Activated T-cell treated with anti-CD3 and anti-CD28 coated beads, Interleukin-2, amount 50 U/mL, for 4 hours (primary cell): ENCODE measurements around the gene SENP3. TPM values are rescaled to one million over a fixed set of nuclear protein-coding genes. Genes with fewer than 3 reads are reported as not detected.

Experiments used
- ATAC-seq, 2 donors: fragments of 200-7000 bp; cut with Tn5 transposase; one replicate each; pipeline ENCODE4 v1.10.0; 2021
- DNase-seq: peaks from one replicate; pipeline ENCODE4 v3.0.0-alpha.2; 2020
- H3K27me3 Mint-ChIP-seq: one replicate; pipeline ENCODE4 v1.8.0; 2021; ENCODE audit warnings: low read depth, mixed read lengths
- H3K36me3 Mint-ChIP-seq: one replicate; pipeline ENCODE4 v1.8.0; 2022; ENCODE audit warnings: mixed read lengths; ENCODE audit not compliant: insufficient read depth
- H3K4me1 Mint-ChIP-seq: one replicate; pipeline ENCODE4 v1.8.0; 2021; ENCODE audit warnings: low read depth, mixed read lengths
- H3K4me3 Mint-ChIP-seq: one replicate; pipeline ENCODE4 v1.8.0; 2021; ENCODE audit warnings: mild to moderate bottlenecking, moderate library complexity, mixed read lengths
- H3K9me3 Mint-ChIP-seq: one replicate; pipeline ENCODE4 v1.8.0; 2021; ENCODE audit warnings: mixed read lengths
- total RNA-seq, 3 donors: library from RNA; stranded (reverse); gene quantifications; one replicate each; pipeline ENCODE4 v1.2.1, GENCODE V29; 2021

Gene SENP3
- total RNA-seq, 3 donors from 2014 or later: 138 to 153 (median 146) TPM

DNA sequence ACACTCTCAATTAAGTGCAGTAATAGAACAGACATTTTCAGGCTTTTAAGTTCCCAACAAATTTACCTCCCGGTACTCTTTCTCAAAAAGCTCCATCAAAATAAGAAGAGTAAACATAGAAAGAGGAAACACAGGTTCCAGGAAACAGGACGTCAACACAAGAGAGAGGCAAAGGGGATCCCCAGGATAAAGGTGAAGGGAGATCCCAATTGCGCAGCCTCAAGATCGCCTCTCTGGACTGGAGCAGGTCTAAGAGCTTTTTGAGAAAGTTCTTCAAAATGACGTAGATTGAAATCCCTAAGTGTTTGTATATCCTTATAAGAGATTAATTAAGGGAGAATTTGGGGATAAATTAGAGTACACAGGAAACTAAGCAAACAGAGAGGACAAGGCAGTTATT is 56.9 kb downstream of the SENP3 start:
- Mint-ChIP-seq H3K27me3 (no peaks in the 10 kb centered on the region), H3K4me1 (peaks cover 4% of the 10 kb centered on the region), H3K4me3 (no peak overlapping the region), H3K36me3 (no peaks in the 10 kb centered on the region), H3K9me3 (no peaks in the 10 kb centered on the region)
- no peak for DNase-seq
- ATAC-seq: no peak

DNA sequence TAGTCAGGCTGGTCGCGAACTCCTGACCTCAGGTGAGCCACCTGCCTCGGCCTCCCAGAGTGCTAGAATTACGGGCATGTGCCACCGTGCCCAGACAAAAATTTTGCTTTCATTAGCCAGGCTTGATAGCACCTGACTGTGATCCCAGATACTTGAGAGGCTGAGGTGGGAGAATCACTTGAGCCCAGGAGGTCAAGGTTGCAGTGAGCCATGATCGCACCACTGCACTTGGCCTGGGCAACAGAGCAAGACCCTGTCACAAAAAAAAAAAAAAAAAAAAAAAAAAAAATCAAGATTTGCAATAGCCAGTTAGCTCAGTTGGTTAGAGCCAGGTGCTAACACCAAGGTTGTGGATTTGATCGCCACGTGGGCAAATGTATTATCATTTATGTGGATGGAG is 59.1 kb downstream of the SENP3 start:
- no peak for DNase-seq
- ATAC-seq: no peak
- Mint-ChIP-seq H3K4me1 (no peaks in the 10 kb centered on the region), H3K27me3 (no peaks in the 10 kb centered on the region), H3K4me3 (no peak overlapping the region), H3K36me3 (no peaks in the 10 kb centered on the region), H3K9me3 (no peaks in the 10 kb centered on the region)

Other genes with a start within 250 kb of the SENP3 start
- 10 to 100 TPM; 80.6 to 92.8 (median 87.1) TPM for gene GPS2, start 246.6 kb upstream of the SENP3 start, total RNA-seq
- 10 to 100 TPM; 73.1 to 88.0 (median 82.4) TPM for gene NEURL4, start 232.6 kb upstream of the SENP3 start, total RNA-seq
- gene ACAP1, start 225.4 kb upstream of the SENP3 start, total RNA-seq: 100 to 1,000 TPM; 119 to 126 (median 123) TPM
- gene KCTD11, start 209.8 kb upstream of the SENP3 start, total RNA-seq: 1 to 10 TPM; 1.6 to 2.3 (median 1.6) TPM
- gene TMEM95, start 206.8 kb upstream of the SENP3 start, total RNA-seq: not detected
- 1 to 10 TPM; 5.6 to 7.4 (median 6.0) TPM for gene TNK1, start 180.8 kb upstream of the SENP3 start, total RNA-seq
- 10 to 100 TPM; 67.7 to 69.1 (median 68.9) TPM for gene PLSCR3, start 167.4 kb upstream of the SENP3 start, total RNA-seq
- gene TMEM256, start 157.8 kb upstream of the SENP3 start, total RNA-seq: 10 to 100 TPM; 29.9 to 33.4 (median 32.0) TPM
- gene NLGN2, start 154.1 kb upstream of the SENP3 start, total RNA-seq: 1 to 10 TPM; 4.9 to 6.4 (median 5.9) TPM
- not detected for gene SPEM1, start 141.6 kb upstream of the SENP3 start, total RNA-seq
- gene SPEM2, start 136.3 kb upstream of the SENP3 start, total RNA-seq: not detected
- gene SPEM3, start 133.1 kb upstream of the SENP3 start, total RNA-seq: not detected
- 10 to 100 TPM; 11.8 to 13.9 (median 12.0) TPM for gene TMEM102, start 126.5 kb upstream of the SENP3 start, total RNA-seq
- gene FGF11, start 122.4 kb upstream of the SENP3 start, total RNA-seq: under 1 TPM; 0.19 to 0.32 (median 0.28) TPM
- 1 to 10 TPM; 3.9 to 4.6 (median 4.3) TPM for gene CHRNB1, start 116.9 kb upstream of the SENP3 start, total RNA-seq
- 10 to 100 TPM; 16.0 to 18.0 (median 17.5) TPM for gene ZBTB4, start 82.3 kb upstream of the SENP3 start, total RNA-seq
- not detected for gene SLC35G6, start 80.5 kb upstream of the SENP3 start, total RNA-seq
- 100 to 1,000 TPM; 184 to 188 (median 188) TPM for gene POLR2A, start 77.6 kb upstream of the SENP3 start, total RNA-seq
- 1 to 10 TPM; 4.6 to 6.5 (median 6.1) TPM for gene TNFSF12, start 12.9 kb upstream of the SENP3 start, total RNA-seq
- gene TNFSF13, start 3.2 kb upstream of the SENP3 start, total RNA-seq: 1 to 10 TPM in 2 of 3 donors, under 1 TPM in 1; 0.98 to 1.4 (median 1.3) TPM
- 1 to 10 TPM; 4.8 to 5.3 (median 4.9) TPM for gene CD68, start 17.7 kb downstream of the SENP3 start, total RNA-seq
- gene MPDU1, start 21.9 kb downstream of the SENP3 start, total RNA-seq: 100 to 1,000 TPM; 110 to 134 (median 114) TPM
- under 1 TPM; 0.20 to 0.38 (median 0.24) TPM for gene SOX15, start 28.2 kb downstream of the SENP3 start, total RNA-seq
- gene FXR2, start 53.0 kb downstream of the SENP3 start, total RNA-seq: 10 to 100 TPM; 53.7 to 57.6 (median 54.2) TPM
- gene SAT2, start 65.9 kb downstream of the SENP3 start, total RNA-seq: 10 to 100 TPM; 14.9 to 18.1 (median 16.8) TPM
- gene SHBG, start 68.2 kb downstream of the SENP3 start, total RNA-seq: not detected
- gene ATP1B2, start 89.0 kb downstream of the SENP3 start, total RNA-seq: under 1 TPM; 0.10 to 0.24 (median 0.13) TPM
- gene TP53, start 125.6 kb downstream of the SENP3 start, total RNA-seq: 100 to 1,000 TPM in 1 of 3 donors, 10 to 100 TPM in 2; 93.0 to 106 (median 98.9) TPM
- gene WRAP53, start 126.6 kb downstream of the SENP3 start, total RNA-seq: 10 to 100 TPM; 27.3 to 34.9 (median 34.3) TPM
- under 1 TPM in 1 of 3 donors, not detected in 2; 0.08 TPM for gene EFNB3, start 143.3 kb downstream of the SENP3 start, total RNA-seq
- gene DNAH2, start 155.8 kb downstream of the SENP3 start, total RNA-seq: not detected